NCI-H2029 treated with DMSO at 0.1 percent for 48 hours (cell line): ENCODE data around the gene EDC4.
"Not testable (repeated sequence)": the region's sequence is repeated elsewhere in the genome, so short reads cannot be mapped to it uniquely, and the experiment has no call there.

ENCODE experiments used
- DNase-seq: peaks from one replicate; lab custom pipeline; 2025; lab: John Stamatoyannopoulos, UW

EDC4 gene

GRCh38 chr16:67847064-67847861 lies 25.6 kb upstream of the EDC4 start, which contains the start of gene CENPT:
TSS of gene CENPT (minus strand) at chr16:67847693. CDS start at chr16:67833859, 13,834 bp downstream.
- DNase-seq = no peak

- DNase-seq = no peak
These were observed 24.7 kb upstream of the EDC4 start for GRCh38 chr16:67848118-67848517.

GRCh38 chr16:67853670-67854069 lies 19.2 kb upstream of the EDC4 start:
- DNase-seq = no peak

GRCh38 chr16:67855789-67856188 lies 17.1 kb upstream of the EDC4 start:
- DNase-seq = no peak

GRCh38 chr16:67856927-67857546 lies 15.8 kb upstream of the EDC4 start:
- no peak for DNase-seq

GRCh38 chr16:67857547-67858233 lies 15.2 kb upstream of the EDC4 start:
- DNase-seq = peak; percentile 62

- DNase-seq = no peak
These were observed 14.4 kb upstream of the EDC4 start for GRCh38 chr16:67858500-67858899.

- DNase-seq = no peak
These were observed 12.1 kb upstream of the EDC4 start for GRCh38 chr16:67860589-67861398.

- DNase-seq = no peak
These were observed 11.0 kb upstream of the EDC4 start for GRCh38 chr16:67861877-67862276.

GRCh38 chr16:67862623-67863583 lies 9.9 kb upstream of the EDC4 start:
- DNase-seq = no peak

GRCh38 chr16:67864044-67864443 lies 8.8 kb upstream of the EDC4 start:
- not testable (repeated sequence) for DNase-seq

- DNase-seq = no peak
These were observed 8.3 kb upstream of the EDC4 start for GRCh38 chr16:67864594-67864993.

GRCh38 chr16:67865318-67865717 lies 7.5 kb upstream of the EDC4 start:
- no peak for DNase-seq

- DNase-seq = no peak
These were observed 4.6 kb upstream of the EDC4 start for GRCh38 chr16:67868290-67868689.

- DNase-seq = no peak
These were observed 3.2 kb upstream of the EDC4 start for GRCh38 chr16:67869653-67870052.

GRCh38 chr16:67871256-67871655 lies 1.6 kb upstream of the EDC4 start:
- DNase-seq = no peak

GRCh38 chr16:67872131-67872630 lies 671 bp upstream of the EDC4 start:
- DNase-seq = no peak

GRCh38 chr16:67873435-67874370 lies 851 bp downstream of the EDC4 start:
- DNase-seq = no peak

GRCh38 chr16:67874372-67874771 lies 1.5 kb downstream of the EDC4 start:
- no peak for DNase-seq

- no peak for DNase-seq
These were observed 4.2 kb downstream of the EDC4 start for GRCh38 chr16:67877064-67877463.
